ENCODE measurements around the gene BBX. TPM values are rescaled to one million over a fixed set of nuclear protein-coding genes. Genes with fewer than 3 reads are reported as not detected.

BBX gene
- total and polyA plus RNA-seq, 2 of the 4 experiments (the other 2 are of a cell fraction), result 13.6 to 107 TPM

GRCh38 chr3:107668963-107669362 lies 146.2 kb downstream of the BBX start:
- WGBS, 2 experiments (ENCODE audit: extremely low coverage in 2 of 2, insufficient read length in 1 of 2), result 56% methylated on average over 1 of the region's 3 CpGs; no CpG with 5 or more reads in 1 of the 2 experiments
- Histone ChIP-seq H4K8ac (ENCODE audit: low read depth in 2 of 2, low read length in 2 of 2) (no peak overlapping the region), H3K79me1 (ENCODE audit: low read depth in 1 of 2, low read length in 2 of 2) (peaks cover 0 to 10% of the 10 kb centered on the region in 2 experiments; a peak in 3 of 4 replicates), H2AFZ (replicated peaks; ENCODE audit: low read length, poor library complexity) (no peak overlapping the region), H3K56ac (ENCODE audit: extremely low read depth, insufficient read depth, low read length) (no peak overlapping the region), H3K27me3 (ENCODE audit: control insufficient read depth, insufficient read depth, low read length) (no peaks in the 10 kb centered on the region), H3K18ac (ENCODE audit: low read depth, low read length) (no peak overlapping the region), H2AK5ac (ENCODE audit: low read depth, low read length) (no peak overlapping the region), H4K91ac (ENCODE audit: insufficient read depth, low read depth, low read length) (no peak overlapping the region), H4K5ac (ENCODE audit: low read depth, low read length) (no peak overlapping the region), H3K4me2 (ENCODE audit: low read depth, low read length) (no peak overlapping the region), H3K27ac (ENCODE audit: insufficient read depth, low read length) (no peak overlapping the region), H2BK120ac (ENCODE audit: low read depth, low read length) (no peak overlapping the region), H2AK9ac (replicated peaks; ENCODE audit: low read depth, low read length, poor library complexity) (no peak overlapping the region), H3K9ac (ENCODE audit: low read depth, low read length) (no peak overlapping the region), H3K4ac (ENCODE audit: low read depth, low read length) (no peak overlapping the region), H3K36me3 (ENCODE audit: control insufficient read depth, insufficient read depth, low read length) (no peaks in the 10 kb centered on the region), H3K14ac (replicated peaks; ENCODE audit: low read depth, low read length) (no peak overlapping the region), H3K4me1 (ENCODE audit: control insufficient read depth, insufficient read depth, low read length) (peaks cover 2% of the 10 kb centered on the region; the same call in 1 of the 2 replicates), H4K20me1 (ENCODE audit: insufficient read depth, low read length) (no peaks in the 10 kb centered on the region), H2BK5ac (ENCODE audit: low read depth, low read length, poor library complexity, severe bottlenecking) (no peak overlapping the region), H3K23ac (ENCODE audit: low read depth, low read length) (no peak overlapping the region), H2BK15ac (ENCODE audit: low read depth, low read length) (no peak overlapping the region), H3K9me1 (ENCODE audit: insufficient read depth, low read length) (peaks cover 3% of the 10 kb centered on the region; the same call in 1 of the 2 replicates), H3K9me3 (ENCODE audit: control insufficient read depth, insufficient read depth, low read length) (no peaks in the 10 kb centered on the region), H3K4me3 (ENCODE audit: insufficient read depth, low read depth, low read length) (no peak overlapping the region), H2BK20ac (ENCODE audit: low read depth, low read length) (no peak overlapping the region)
- POLR2A ChIA-PET (ENCODE audit: unreplicated experiment), result no interaction called here
- BruUV-seq (replicated peaks), result no TSS peak
- DNase-seq (no peak), ATAC-seq (ENCODE audit: low read depth) (no peak)
- in situ Hi-C loops (cut with MboI; ENCODE audit: low sequenced_read_pairs) (no loop called here), dilution Hi-C loops (cut with HindIII; ENCODE audit: low sequenced_read_pairs, unreplicated experiment) (no loop called here), intact Hi-C loops (cut with micrococcal nuclease) (loop anchor here (10.0 kb wide), 1 partner anchor 416 kb away; no protein-coding TSS in a partner anchor)
- CTCF ChIA-PET, result no interaction called here
- no peak for TF ChIP-seq FOS (IDR thresholded peaks at IDR 0.05; ENCODE audit: low read depth, low read length)
- TF ChIP-seq BHLHE40 (IDR thresholded peaks at IDR 0.05; ENCODE audit: low read depth, low read length), result no peak
- TF ChIP-seq RFX5 (IDR thresholded peaks at IDR 0.05; ENCODE audit: low read depth, low read length), result no peak
- TF ChIP-seq CHD1 (IDR thresholded peaks at IDR 0.05; ENCODE audit: low read depth, low read length), result no peak
- no peak for TF ChIP-seq CEBPB (IDR thresholded peaks at IDR 0.05; ENCODE audit: low read depth, low read length)
- TF ChIP-seq CTCF (conservative IDR thresholded peaks at IDR 0.05; ENCODE audit: low read depth, low read length), result no peak
- TF ChIP-seq MAZ (IDR thresholded peaks at IDR 0.05; ENCODE audit: borderline replicate concordance, low read depth, low read length), result no peak
- TF ChIP-seq MAFK (IDR thresholded peaks at IDR 0.05; ENCODE audit: low read depth, low read length), result no peak
- TF ChIP-seq SMC3 (IDR thresholded peaks at IDR 0.05; ENCODE audit: low read depth, low read length), result no peak
- no peak for TF ChIP-seq MXI1 (IDR thresholded peaks at IDR 0.05; ENCODE audit: borderline replicate concordance, low read depth, low read length)
- TF ChIP-seq ELK1 (IDR thresholded peaks at IDR 0.05; ENCODE audit: borderline replicate concordance, low read depth, low read length), result no peak
- no peak for TF ChIP-seq USF2 (IDR thresholded peaks at IDR 0.05; ENCODE audit: low read depth, low read length)
- TF ChIP-seq RAD21 (IDR thresholded peaks at IDR 0.05; ENCODE audit: low read length), result no peak
- no peak for TF ChIP-seq NFE2L2 (IDR thresholded peaks at IDR 0.05; ENCODE audit: low read depth, low read length)
- no peak for TF ChIP-seq RCOR1 (IDR thresholded peaks at IDR 0.05; ENCODE audit: insufficient replicate concordance, low read length)
- no peak for TF ChIP-seq POLR2A (IDR thresholded peaks at IDR 0.05; ENCODE audit: low read depth, low read length)

Data from IMR-90 (cell line).